Kidney epithelial cell (primary cell): ENCODE measurements around the gene RNF150. TPM values are rescaled to one million over a fixed set of nuclear protein-coding genes. Genes with fewer than 3 reads are reported as not detected.

ENCODE experiments used
- DNase-seq: peaks from one replicate; pipeline ENCODE4 v3.0.0-alpha.2; 2010; ENCODE audit warnings: low read depth
- H3K27me3 ChIP-seq: 2 replicates; pipeline ENCODE4 v1.6.0; 2011; ENCODE audit warnings: low read length; ENCODE audit not compliant: control insufficient read depth, insufficient read depth
- H3K36me3 ChIP-seq: 2 replicates; pipeline ENCODE4 v1.5.1; 2011; ENCODE audit warnings: low read length; ENCODE audit not compliant: control insufficient read depth, insufficient read depth
- H3K4me3 ChIP-seq: 2 replicates; pipeline ENCODE4 v1.5.1; 2011; ENCODE audit warnings: low read depth, mild to moderate bottlenecking, control low read depth, low read length
- total RNA-seq: library from RNA; depleted of rRNA; stranded (reverse); fragments of >200 nt; gene quantifications from 2 replicates; pipeline ENCODE4 v1.2.3, GENCODE V29; 2015
- TF ChIP-seq, protein P1 (sequence below): IDR thresholded peaks from 2 replicates; pipeline ENCODE4 v1.5.1; 2011; ENCODE audit warnings: mild to moderate bottlenecking, moderate library complexity, low read length, control low read depth, inconsistent platforms; ENCODE audit not compliant: insufficient read depth, poor library complexity, severe bottlenecking

Gene RNF150
- total RNA-seq, 1 donor from 2014 or later = 5.4 TPM

DNA sequence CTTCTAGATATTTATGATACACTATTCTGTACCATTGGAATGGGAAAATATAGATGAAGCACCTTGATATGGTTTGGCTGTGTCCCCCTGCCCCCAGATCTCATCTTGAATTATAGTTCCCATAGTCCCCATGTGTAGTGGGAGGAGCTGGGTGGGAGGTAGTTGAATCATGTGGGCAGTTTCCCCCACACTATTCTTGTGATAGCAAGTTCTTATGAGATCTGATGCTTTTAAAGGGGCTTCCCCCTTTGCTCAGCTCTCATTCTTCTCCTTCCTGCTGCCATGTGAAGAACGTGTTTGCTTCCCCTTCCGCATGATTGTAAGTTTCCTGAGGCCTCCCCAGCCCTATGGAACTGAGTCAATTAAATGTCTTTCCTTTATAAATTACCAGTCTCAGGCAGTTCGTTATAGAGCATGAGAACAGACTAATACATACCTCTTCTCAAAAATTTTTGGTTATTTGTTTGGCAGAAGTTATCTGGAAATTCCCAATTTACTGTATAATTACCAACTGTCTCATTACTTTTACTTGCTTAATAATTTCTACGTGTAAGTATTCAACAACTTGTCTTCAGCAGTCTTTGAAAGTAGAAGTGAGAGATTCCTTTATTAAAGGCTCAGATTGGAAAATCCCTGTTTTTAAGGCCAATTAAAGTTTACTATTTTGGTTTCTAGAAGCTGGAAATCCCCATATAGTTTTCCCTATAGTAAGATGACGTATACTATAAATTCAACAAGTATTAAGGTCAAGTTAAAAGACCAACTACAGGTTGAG, 152.7 kb downstream of the RNF150 start:
- DNase-seq = no peak
- TF ChIP-seq, protein P1, sequence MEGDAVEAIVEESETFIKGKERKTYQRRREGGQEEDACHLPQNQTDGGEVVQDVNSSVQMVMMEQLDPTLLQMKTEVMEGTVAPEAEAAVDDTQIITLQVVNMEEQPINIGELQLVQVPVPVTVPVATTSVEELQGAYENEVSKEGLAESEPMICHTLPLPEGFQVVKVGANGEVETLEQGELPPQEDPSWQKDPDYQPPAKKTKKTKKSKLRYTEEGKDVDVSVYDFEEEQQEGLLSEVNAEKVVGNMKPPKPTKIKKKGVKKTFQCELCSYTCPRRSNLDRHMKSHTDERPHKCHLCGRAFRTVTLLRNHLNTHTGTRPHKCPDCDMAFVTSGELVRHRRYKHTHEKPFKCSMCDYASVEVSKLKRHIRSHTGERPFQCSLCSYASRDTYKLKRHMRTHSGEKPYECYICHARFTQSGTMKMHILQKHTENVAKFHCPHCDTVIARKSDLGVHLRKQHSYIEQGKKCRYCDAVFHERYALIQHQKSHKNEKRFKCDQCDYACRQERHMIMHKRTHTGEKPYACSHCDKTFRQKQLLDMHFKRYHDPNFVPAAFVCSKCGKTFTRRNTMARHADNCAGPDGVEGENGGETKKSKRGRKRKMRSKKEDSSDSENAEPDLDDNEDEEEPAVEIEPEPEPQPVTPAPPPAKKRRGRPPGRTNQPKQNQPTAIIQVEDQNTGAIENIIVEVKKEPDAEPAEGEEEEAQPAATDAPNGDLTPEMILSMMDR = no peak
- H3K27me3 ChIP-seq = no peaks in the 10 kb centered on the region
- no peaks in the 10 kb centered on the region for H3K36me3 ChIP-seq
- H3K4me3 ChIP-seq = no peak overlapping the region

DNA sequence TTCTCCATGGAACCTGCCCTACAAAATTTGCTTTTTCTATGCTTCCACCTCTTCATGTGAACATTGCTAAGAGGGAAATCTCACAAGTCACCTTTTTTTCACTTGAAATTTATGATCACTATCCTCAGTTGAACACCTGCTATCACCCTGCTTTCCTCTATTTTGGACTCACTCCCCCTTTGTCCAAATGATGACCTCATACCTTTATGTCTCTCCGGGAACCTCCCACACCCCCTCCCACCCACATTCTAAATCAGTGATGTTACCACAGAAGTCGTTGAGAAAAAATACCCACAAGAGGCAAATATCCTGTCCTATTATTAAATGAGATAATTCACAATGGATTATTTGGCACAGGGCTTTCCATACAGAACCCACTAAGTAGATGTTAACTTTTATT, 156.5 kb downstream of the RNF150 start:
- TF ChIP-seq, protein P1 = no peak
- Histone ChIP-seq H3K27me3 (no peaks in the 10 kb centered on the region), H3K4me3 (no peak overlapping the region), H3K36me3 (no peaks in the 10 kb centered on the region)
- DNase-seq = no peak

DNA sequence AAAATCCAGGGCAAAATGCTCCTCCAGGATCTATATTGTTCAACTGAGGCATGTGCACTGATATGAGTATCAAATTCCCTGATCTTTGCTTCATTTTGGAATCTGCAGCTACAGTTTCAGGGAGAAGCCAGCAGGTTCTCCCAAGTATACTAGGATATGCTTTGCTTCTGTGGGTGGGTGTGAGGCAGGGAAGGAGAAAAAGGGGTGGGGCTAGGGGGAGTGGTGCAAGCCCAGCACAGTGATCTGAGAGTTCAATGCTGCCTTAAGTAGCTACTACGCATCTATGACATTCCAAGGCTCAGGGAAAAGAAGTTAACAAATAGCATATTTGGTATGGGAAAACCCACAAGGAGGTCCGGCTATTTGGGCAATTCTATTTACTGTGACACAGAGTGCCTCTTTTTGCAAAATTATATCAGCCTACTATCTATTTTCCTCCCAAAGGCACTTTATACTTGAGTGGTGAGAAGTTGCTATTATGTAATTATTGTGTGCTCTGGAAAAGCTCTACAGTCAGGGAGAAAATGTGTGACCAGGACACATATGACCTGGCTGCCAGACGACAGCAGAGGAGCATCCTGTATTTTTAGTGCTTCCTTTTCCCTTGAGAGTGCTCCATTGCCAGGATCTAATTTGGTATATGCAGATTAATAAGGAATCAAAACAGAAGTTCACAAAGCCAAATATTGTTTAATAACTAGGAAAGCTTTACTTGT, 162.0 kb downstream of the RNF150 start:
- TF ChIP-seq, protein P1 = no peak
- H3K27me3 ChIP-seq = no peaks in the 10 kb centered on the region
- no peak for DNase-seq
- H3K36me3 ChIP-seq = no peaks in the 10 kb centered on the region
- no peak overlapping the region for H3K4me3 ChIP-seq

DNA sequence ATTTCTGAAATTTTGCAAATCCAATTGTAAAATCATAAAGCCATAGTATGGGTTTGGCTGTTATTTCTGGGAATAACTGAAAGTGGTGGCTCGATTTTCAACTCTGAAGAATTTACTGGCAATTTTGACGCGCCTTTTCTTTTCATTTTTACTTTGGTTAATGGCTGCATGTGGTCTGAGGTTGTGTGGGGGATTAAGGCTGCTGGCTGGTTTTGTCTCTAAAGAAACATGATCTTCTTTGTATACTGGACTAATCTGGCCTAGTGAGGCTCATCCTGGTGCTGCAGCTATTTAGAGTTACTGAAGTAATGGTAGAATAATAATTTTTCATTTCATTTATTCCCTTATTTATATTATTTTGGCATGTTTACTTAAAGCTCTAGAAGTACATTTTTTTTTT, 164.0 kb downstream of the RNF150 start:
- TF ChIP-seq, protein P1 = no peak
- no peak for DNase-seq
- Histone ChIP-seq H3K27me3 (no peaks in the 10 kb centered on the region), H3K4me3 (no peak overlapping the region), H3K36me3 (no peaks in the 10 kb centered on the region)

DNA sequence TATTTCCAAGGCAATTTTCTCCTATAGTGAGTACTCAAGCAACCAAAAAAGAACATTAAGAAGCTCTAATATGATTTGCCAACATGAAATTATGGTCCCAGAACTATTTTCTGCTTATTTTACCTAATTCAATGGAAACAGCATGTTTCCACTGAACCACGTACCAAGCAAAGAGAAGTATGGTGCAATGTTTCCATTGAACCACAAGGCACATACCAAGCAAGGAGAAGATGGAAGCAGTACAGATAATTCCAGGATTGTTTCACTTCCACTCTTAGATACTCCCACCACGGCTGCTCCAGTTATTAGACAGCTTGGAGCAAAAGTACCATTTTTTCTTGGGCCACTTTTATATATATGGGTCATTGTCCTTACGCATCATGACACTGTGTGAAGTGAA, 164.9 kb downstream of the RNF150 start:
- no peak overlapping the region for H3K4me3 ChIP-seq
- no peaks in the 10 kb centered on the region for H3K27me3 ChIP-seq
- TF ChIP-seq, protein P1 = no peak
- H3K36me3 ChIP-seq = no peaks in the 10 kb centered on the region
- DNase-seq = no peak

DNA sequence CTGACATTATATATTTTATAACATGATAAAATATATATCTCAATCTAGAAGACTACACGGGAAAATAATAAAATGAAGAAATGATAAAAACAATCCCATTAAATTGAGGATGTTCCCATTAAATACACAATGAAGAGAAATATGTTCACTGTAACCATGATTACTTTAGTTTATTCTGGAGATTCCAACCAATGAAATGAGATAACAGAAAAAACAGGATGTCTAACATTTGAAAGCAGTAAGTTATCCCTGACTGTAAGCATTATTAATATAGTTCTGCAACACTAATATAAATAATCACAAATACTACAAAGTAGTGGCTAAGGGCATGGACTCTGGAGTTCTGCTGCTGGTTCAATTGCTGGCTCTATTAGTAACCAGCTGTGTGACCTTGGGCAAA, 169.4 kb downstream of the RNF150 start:
- Histone ChIP-seq H3K4me3 (no peak overlapping the region), H3K27me3 (no peaks in the 10 kb centered on the region)
- TF ChIP-seq, protein P1 = no peak

More for the DNA sequence above, 169.4 kb downstream of the RNF150 start:
- DNase-seq = no peak
- H3K36me3 ChIP-seq = no peaks in the 10 kb centered on the region
